Measurements from ENCODE around the gene HOXA6. TPM values are rescaled to one million over a fixed set of nuclear protein-coding genes. Genes with fewer than 3 reads are reported as not detected.

Gene HOXA6
- total RNA-seq, 6 experiments from 2014 or later = not detected

DNA sequence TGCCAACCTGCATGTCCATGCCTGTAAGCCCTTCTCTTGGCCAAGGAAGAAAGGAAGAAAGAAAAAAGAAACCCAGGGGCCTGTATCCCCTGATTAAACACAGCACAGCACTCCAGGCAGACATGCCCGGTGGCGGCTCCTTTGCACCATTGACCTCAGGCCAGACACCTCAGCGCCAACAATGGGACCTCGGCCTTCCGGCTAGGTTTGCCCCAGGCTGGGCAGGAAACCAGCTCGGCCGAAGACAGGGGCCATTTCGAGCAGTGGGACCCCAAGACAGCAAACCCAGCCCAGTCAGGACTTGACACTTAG lies 23.7 kb upstream of the HOXA6 start:
- DNase-seq = peak in 1 of 3 donors; percentile 50
- Histone ChIP-seq H3K4me3 (no peak overlapping the region), H3K36me3 (no peaks in the 10 kb centered on the region), H3K27ac (no peak overlapping the region), H3K4me1 (peaks cover 0 to 7% (median 0%) of the 10 kb centered on the region in 4 donors), H3K27me3 (peaks cover 50 to 97% of the 10 kb centered on the region in 2 donors), H3K9me3 (no peaks in the 10 kb centered on the region)
- no peak for TF ChIP-seq POLR2A (IDR thresholded peaks at IDR 0.05)
- TF ChIP-seq, protein P1, sequence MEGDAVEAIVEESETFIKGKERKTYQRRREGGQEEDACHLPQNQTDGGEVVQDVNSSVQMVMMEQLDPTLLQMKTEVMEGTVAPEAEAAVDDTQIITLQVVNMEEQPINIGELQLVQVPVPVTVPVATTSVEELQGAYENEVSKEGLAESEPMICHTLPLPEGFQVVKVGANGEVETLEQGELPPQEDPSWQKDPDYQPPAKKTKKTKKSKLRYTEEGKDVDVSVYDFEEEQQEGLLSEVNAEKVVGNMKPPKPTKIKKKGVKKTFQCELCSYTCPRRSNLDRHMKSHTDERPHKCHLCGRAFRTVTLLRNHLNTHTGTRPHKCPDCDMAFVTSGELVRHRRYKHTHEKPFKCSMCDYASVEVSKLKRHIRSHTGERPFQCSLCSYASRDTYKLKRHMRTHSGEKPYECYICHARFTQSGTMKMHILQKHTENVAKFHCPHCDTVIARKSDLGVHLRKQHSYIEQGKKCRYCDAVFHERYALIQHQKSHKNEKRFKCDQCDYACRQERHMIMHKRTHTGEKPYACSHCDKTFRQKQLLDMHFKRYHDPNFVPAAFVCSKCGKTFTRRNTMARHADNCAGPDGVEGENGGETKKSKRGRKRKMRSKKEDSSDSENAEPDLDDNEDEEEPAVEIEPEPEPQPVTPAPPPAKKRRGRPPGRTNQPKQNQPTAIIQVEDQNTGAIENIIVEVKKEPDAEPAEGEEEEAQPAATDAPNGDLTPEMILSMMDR (IDR thresholded peaks at IDR 0.05) = no peak
- no peak for ATAC-seq
- intact Hi-C loops (cut with DNase I) = no loop called here
- WGBS (ENCODE audit: insufficient coverage, low coverage, low lambda C conversion rate, missing lambda C conversion rate) = 6% methylated on average over 8 of the region's 8 CpGs

DNA sequence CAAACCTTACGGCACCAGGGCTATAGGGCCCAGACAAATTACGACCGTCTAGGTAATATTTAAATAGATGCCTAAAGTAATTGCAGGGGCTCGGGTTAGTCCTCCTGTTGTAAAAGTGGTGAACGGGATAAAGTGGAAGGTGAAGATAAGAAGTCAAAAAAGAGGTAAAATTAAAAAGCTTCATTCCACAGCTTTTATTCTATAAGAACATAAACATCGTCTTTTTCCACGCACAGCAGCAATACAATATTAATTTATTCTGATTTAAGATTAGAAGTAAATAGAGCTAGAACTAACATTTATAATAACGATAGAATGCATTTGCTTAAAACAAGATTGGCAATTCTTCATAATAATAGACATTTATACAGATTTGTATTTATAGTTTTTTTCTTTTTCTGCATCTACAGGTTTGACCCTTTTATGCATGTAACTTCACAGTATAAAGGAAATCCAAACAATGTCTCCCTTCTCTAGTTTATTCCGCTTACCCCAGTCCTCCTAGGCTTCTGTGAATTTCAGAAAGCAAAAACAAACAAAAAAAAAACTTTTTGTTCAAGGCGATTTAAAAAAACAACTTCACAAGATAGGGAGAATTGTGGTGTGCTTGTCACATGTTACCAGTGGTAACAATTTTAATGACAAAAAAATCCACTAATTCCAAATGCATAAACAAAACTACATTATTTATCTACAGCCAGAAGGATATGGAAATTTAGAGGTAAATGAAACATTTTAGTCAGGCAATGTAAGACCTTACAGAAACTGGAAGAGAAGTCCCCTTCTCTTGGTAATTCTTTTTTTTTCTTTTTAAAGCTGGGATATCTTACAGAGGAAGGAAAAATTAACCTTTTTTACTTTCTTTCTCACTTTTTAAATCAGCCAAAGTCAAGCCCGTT lies 23.1 kb upstream of the HOXA6 start:
- no peak overlapping the region for H3K27ac ChIP-seq
- no peaks in the 10 kb centered on the region for H3K9me3 ChIP-seq
- no peaks in the 10 kb centered on the region for H3K36me3 ChIP-seq
- peaks cover 55 to 97% of the 10 kb centered on the region in 2 donors for H3K27me3 ChIP-seq
- DNase-seq (no peak), ATAC-seq (no peak)
- intact Hi-C loops (cut with DNase I) = no loop called here
- 12% methylated on average over 11 of the region's 11 CpGs for WGBS (ENCODE audit: insufficient coverage, low coverage, low lambda C conversion rate, missing lambda C conversion rate)
- no peak overlapping the region for H3K4me3 ChIP-seq
- peaks cover 0 to 7% (median 0%) of the 10 kb centered on the region in 4 donors for H3K4me1 ChIP-seq
- TF ChIP-seq POLR2A (IDR thresholded peaks at IDR 0.05) = no peak
- TF ChIP-seq, protein P1 (IDR thresholded peaks at IDR 0.05) = no peak

DNA sequence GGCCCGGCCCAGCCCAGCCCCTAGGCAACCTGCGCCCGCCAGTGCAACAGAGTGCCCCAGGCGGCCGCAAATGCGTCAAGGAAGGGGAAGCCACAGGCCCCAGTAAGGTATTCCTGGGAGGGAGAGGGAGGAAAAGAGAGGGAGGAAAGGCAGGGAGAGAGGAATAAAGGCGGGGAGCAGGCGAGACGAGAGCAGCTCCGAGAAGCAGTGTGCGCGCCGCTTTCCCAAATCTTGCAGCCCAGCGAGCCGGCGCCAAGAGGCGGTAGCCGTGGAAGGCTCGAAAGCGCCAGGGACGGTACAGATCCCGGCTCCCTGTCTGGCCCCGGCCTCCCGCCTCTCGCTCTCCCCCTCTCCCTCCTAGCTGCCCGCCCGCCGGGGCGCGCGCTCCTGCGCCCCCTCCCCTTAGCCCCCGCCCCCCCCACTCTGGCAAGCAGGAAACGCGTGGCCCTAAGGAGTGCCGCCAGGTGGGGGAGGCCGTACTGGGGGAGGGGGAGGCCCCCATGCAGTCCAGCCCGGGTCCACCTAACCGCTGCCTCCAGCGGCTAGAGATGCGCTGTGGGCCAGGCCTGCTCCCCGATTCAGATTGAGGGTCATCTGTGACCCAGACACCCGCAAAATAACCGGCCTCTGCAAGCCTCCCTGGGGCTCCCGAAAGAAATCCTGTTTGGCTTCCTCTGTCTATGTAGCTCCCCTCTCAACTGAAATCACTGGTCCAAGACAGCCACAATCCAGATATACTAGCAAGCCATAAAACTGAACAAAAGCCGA lies 22.3 kb upstream of the HOXA6 start:
- H3K4me3 ChIP-seq = no peak overlapping the region
- ATAC-seq (no peak), DNase-seq (peak in 1 of 3 donors; percentile 52)
- WGBS (ENCODE audit: insufficient coverage, low coverage, low lambda C conversion rate, missing lambda C conversion rate) = 8% methylated on average over 8 of the region's 46 CpGs
- peaks cover 54 to 97% of the 10 kb centered on the region in 2 donors for H3K27me3 ChIP-seq
- H3K9me3 ChIP-seq = no peaks in the 10 kb centered on the region
- no peak for TF ChIP-seq POLR2A (IDR thresholded peaks at IDR 0.05)
- TF ChIP-seq, protein P1 (IDR thresholded peaks at IDR 0.05) = no peak
- intact Hi-C loops (cut with DNase I) = loop anchor here in 1 of 2 donors (10.0 kb wide), 1 partner anchor 75 kb away; the partner anchor contains the start of gene HOXA1
- H3K27ac ChIP-seq = no peak overlapping the region
- no peaks in the 10 kb centered on the region for H3K36me3 ChIP-seq
- H3K4me1 ChIP-seq = peaks cover 0 to 7% (median 0%) of the 10 kb centered on the region in 4 donors

DNA sequence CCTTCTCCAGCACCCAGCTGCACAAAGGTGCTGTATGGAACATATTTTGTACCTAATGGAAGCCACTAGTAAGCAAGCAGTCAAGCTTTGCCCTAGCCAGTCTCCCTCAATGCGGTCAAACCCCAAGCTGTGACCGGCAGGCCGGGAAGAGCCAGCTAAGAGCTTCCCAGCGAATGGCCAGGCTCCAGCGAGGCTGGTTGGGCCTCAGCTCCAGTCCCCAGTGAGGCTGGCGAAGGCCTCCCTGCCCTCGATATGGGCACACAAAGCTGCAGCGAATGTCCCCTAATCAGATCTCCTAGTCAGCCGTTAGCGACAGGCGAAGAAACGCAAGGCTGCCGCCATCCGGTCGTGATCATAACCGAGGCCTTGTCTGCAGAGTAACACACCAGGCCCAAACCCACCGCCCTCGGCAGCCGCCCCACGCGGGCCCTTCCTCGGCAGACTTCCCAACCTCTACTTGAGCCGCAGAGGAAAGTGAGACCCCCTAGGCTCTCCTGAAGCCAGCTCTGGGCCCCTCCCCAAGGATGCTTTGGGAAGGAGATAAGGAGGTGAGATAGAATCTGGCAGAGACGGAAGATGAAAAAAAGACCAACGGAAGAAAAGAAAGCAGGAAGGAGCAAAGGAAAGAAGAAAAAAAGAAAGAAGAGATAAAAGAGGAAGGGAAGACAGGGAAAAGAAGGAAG lies 20.8 kb upstream of the HOXA6 start:
- peaks cover 41 to 97% of the 10 kb centered on the region in 2 donors for H3K27me3 ChIP-seq
- H3K4me1 ChIP-seq = peaks cover 0 to 5% (median 0%) of the 10 kb centered on the region in 4 donors
- no peaks in the 10 kb centered on the region for H3K36me3 ChIP-seq
- no peaks in the 10 kb centered on the region for H3K9me3 ChIP-seq
- WGBS (ENCODE audit: insufficient coverage, low coverage, low lambda C conversion rate, missing lambda C conversion rate) = 5% methylated on average over 20 of the region's 25 CpGs
- H3K4me3 ChIP-seq = no peak overlapping the region
- intact Hi-C loops (cut with DNase I) = loop anchor here in 1 of 2 donors (10.0 kb wide), 1 partner anchor 74 kb away; the partner anchor contains the start of gene HOXA1
- peak in 1 of 3 donors; percentile 47 for DNase-seq
- TF ChIP-seq POLR2A (IDR thresholded peaks at IDR 0.05) = no peak
- TF ChIP-seq, protein P1 (IDR thresholded peaks at IDR 0.05) = no peak
- H3K27ac ChIP-seq = no peak overlapping the region
- no peak for ATAC-seq
